H9 (cell line): ENCODE data around the gene SERTAD1. TPM values are rescaled to one million over a fixed set of nuclear protein-coding genes. Genes with fewer than 3 reads are reported as not detected.

Experiments used
- DNase-seq: peaks from one replicate; pipeline ENCODE4 v3.0.0-alpha.2; 2017
- H2AFZ ChIP-seq: one replicate; pipeline ENCODE4 v1.6.1; 2013; ENCODE audit warnings: mild to moderate bottlenecking, low read length, control low read depth, moderate library complexity
- H2AK5ac ChIP-seq: 2 replicates; pipeline ENCODE4 v1.6.1; 2013; ENCODE audit warnings: low read length, control low read depth, mixed read lengths; ENCODE audit not compliant: insufficient read length
- H2BK120ac ChIP-seq: one replicate; pipeline ENCODE4 v1.6.1; 2013; ENCODE audit warnings: low read depth, mild to moderate bottlenecking, low read length, control low read depth, inconsistent platforms; ENCODE audit not compliant: poor library complexity, severe bottlenecking
- H2BK12ac ChIP-seq: 2 replicates; pipeline ENCODE4 v1.6.1; 2013; ENCODE audit warnings: low read length, control low read depth, mixed read lengths, low read depth; ENCODE audit not compliant: insufficient read length
- H2BK15ac ChIP-seq: 2 replicates; pipeline ENCODE4 v1.6.1; 2013; ENCODE audit warnings: low read depth, low read length, control low read depth
- H2BK20ac ChIP-seq: one replicate; pipeline ENCODE4 v1.6.1; 2013; ENCODE audit warnings: low read depth, mild to moderate bottlenecking, low read length, control low read depth, inconsistent platforms; ENCODE audit not compliant: poor library complexity, severe bottlenecking
- H2BK5ac ChIP-seq: 2 replicates; pipeline ENCODE4 v1.6.1; 2013; ENCODE audit warnings: low read length, control low read depth, mixed read lengths; ENCODE audit not compliant: insufficient read length
- H3K14ac ChIP-seq: 2 replicates; pipeline ENCODE4 v1.6.1; 2013; ENCODE audit warnings: low read length, control low read depth; ENCODE audit not compliant: insufficient read depth
- H3K18ac ChIP-seq: 2 replicates; pipeline ENCODE4 v1.6.1; 2013; ENCODE audit warnings: low read depth, mild to moderate bottlenecking, mixed read lengths, low read length, control low read depth; ENCODE audit not compliant: insufficient read length
- H3K23ac ChIP-seq: 2 replicates; pipeline ENCODE4 v1.6.1; 2013; ENCODE audit warnings: low read length, control low read depth, mixed read lengths, low read depth; ENCODE audit not compliant: insufficient read length
- H3K23me2 ChIP-seq: 2 replicates; pipeline ENCODE4 v1.6.1; 2013; ENCODE audit warnings: low read depth, mild to moderate bottlenecking, mixed read lengths, low read length, control low read depth; ENCODE audit not compliant: insufficient read length, poor library complexity, severe bottlenecking
- H3K27ac ChIP-seq: 2 replicates; pipeline ENCODE4 v1.5.1; 2013; ENCODE audit warnings: low read length, control low read depth, mixed read lengths, low read depth; ENCODE audit not compliant: insufficient read length
- H3K27me3 ChIP-seq: 2 replicates; pipeline ENCODE4 v1.6.1; 2013; ENCODE audit warnings: low read length, control low read depth, inconsistent platforms; ENCODE audit not compliant: insufficient read depth
- H3K4ac ChIP-seq: 2 replicates; pipeline ENCODE4 v1.6.1; 2013; ENCODE audit warnings: low read depth, mild to moderate bottlenecking, control low read depth, inconsistent platforms, low read length, moderate library complexity
- H3K4me1 ChIP-seq: 2 replicates; pipeline ENCODE4 v1.6.1; 2013; ENCODE audit warnings: low read length, control low read depth, inconsistent platforms; ENCODE audit not compliant: insufficient read depth
- H3K4me2 ChIP-seq: 2 replicates; pipeline ENCODE4 v1.6.1; 2013; ENCODE audit warnings: low read length, control low read depth, mixed read lengths; ENCODE audit not compliant: insufficient read length, insufficient read depth
- H3K56ac ChIP-seq: 2 replicates; pipeline ENCODE4 v1.6.1; 2013; ENCODE audit warnings: low read depth, mild to moderate bottlenecking, mixed read lengths, low read length, control low read depth; ENCODE audit not compliant: insufficient read length
- H3K79me1 ChIP-seq: 2 replicates; pipeline ENCODE4 v1.6.1; 2013; ENCODE audit warnings: low read depth, mild to moderate bottlenecking, moderate library complexity, low read length, control low read depth, inconsistent platforms; ENCODE audit not compliant: insufficient read depth, poor library complexity, severe bottlenecking
- H3K79me2 ChIP-seq: 2 replicates; pipeline ENCODE4 v1.6.1; 2013; ENCODE audit warnings: low read length, control low read depth, inconsistent platforms; ENCODE audit not compliant: insufficient read depth
- H3K9ac ChIP-seq: 2 replicates; pipeline ENCODE4 v1.6.1; 2013; ENCODE audit warnings: low read length, control low read depth, mixed read lengths; ENCODE audit not compliant: insufficient read length; ENCODE audit errors: extremely low read depth
- H3K9me3 ChIP-seq: one replicate; pipeline ENCODE4 v1.6.1; 2013; ENCODE audit warnings: low read depth, low read length, inconsistent platforms; ENCODE audit not compliant: control insufficient read depth
- H3T11ph ChIP-seq: one replicate; pipeline ENCODE4 v1.6.1; 2013; ENCODE audit warnings: mild to moderate bottlenecking, low read length, control low read depth, inconsistent platforms
- H4K20me1 ChIP-seq: one replicate; pipeline ENCODE4 v1.6.1; 2013; ENCODE audit not compliant: control insufficient read depth, insufficient read length, insufficient read depth
- H4K5ac ChIP-seq: 2 replicates; pipeline ENCODE4 v1.6.1; 2013; ENCODE audit warnings: low read depth, mild to moderate bottlenecking, mixed read lengths, low read length, control low read depth; ENCODE audit not compliant: insufficient read length
- H4K8ac ChIP-seq: replicated peaks from 2 replicates; pipeline ENCODE4 v1.6.1; 2013; ENCODE audit warnings: low read length, control low read depth, mixed read lengths, low read depth; ENCODE audit not compliant: insufficient read length
- H4K91ac ChIP-seq: 2 replicates; pipeline ENCODE4 v1.6.1; 2013; ENCODE audit warnings: low read depth, mild to moderate bottlenecking, moderate library complexity, mixed read lengths, low read length, control low read depth; ENCODE audit not compliant: insufficient read length
- H3K27ac Mint-ChIP-seq, 3 experiments: 2 replicates in 2 of 3; 3 replicates in 1 of 3; pipeline ENCODE4 v1.8.0; 2020 to 2021; ENCODE audit warnings: mixed read lengths in 3 of 3, mild to moderate bottlenecking in 1 of 3, moderate library complexity in 1 of 3
- H3K27me3 Mint-ChIP-seq: 2 replicates; pipeline ENCODE4 v1.8.0; 2021; ENCODE audit warnings: low read depth, mild to moderate bottlenecking, moderate library complexity, mixed read lengths
- H3K36me3 Mint-ChIP-seq, 3 experiments: 2 replicates in 2 of 3; 3 replicates in 1 of 3; pipeline ENCODE4 v1.8.0; 2020 to 2021; ENCODE audit warnings: low read depth in 3 of 3, mixed read lengths in 3 of 3; ENCODE audit not compliant: insufficient read depth in 1 of 3
- H3K4me1 Mint-ChIP-seq, 2 experiments: 2 replicates each; pipeline ENCODE4 v1.8.0; 2020; ENCODE audit warnings: mixed read lengths in 2 of 2
- H3K4me3 Mint-ChIP-seq, 2 experiments: 2 replicates in 1 of 2; 3 replicates in 1 of 2; pipeline ENCODE4 v1.8.0; 2020 to 2021; ENCODE audit warnings: mild to moderate bottlenecking in 2 of 2, mixed read lengths in 2 of 2, moderate library complexity in 1 of 2
- H3K9me3 Mint-ChIP-seq, 2 experiments: 2 replicates in 1 of 2; 3 replicates in 1 of 2; pipeline ENCODE4 v1.8.0; 2020; ENCODE audit warnings: mild to moderate bottlenecking in 2 of 2, mixed read lengths in 2 of 2, moderate library complexity in 1 of 2
- WGBS: extraction: QIAGEN DNeasy Blood & Tissue Kit; methylation state at CpG from one replicate; pipeline ENCODE4 v1.1.7; 2013; ENCODE audit warnings: missing lambda C conversion rate, low lambda C conversion rate, mixed read lengths; ENCODE audit not compliant: insufficient read length; ENCODE audit errors: extremely low coverage; 5-methylcytosine and 5-hydroxymethylcytosine counted together
- total RNA-seq: library from RNA; stranded (reverse); gene quantifications from 2 replicates; pipeline ENCODE4 v1.2.1, GENCODE V29; 2021
- TF ChIP-seq, protein P1 (sequence below): fragments of 200-600 bp; sonication (generic); conservative IDR thresholded peaks from 3 replicates; pipeline ENCODE4 v1.8.0; 2021; ENCODE audit warnings: antibody characterized with exemption, mild to moderate bottlenecking

Gene SERTAD1
- total RNA-seq, 1 experiment from 2014 or later: 7.9 TPM

- no peak overlapping the region for H3K27ac ChIP-seq
- H3T11ph ChIP-seq: no peak overlapping the region
- H2AK5ac ChIP-seq: no peak overlapping the region
- no peak overlapping the region for H3K18ac ChIP-seq
- H3K23ac ChIP-seq: no peak overlapping the region
- H3K4me1 ChIP-seq: no peaks in the 10 kb centered on the region
- H3K36me3 Mint-ChIP-seq: peaks cover 8 to 40% (median 29%) of the 10 kb centered on the region in 3 experiments; a peak in 6 of 7 replicates
- TF ChIP-seq, protein P1, sequence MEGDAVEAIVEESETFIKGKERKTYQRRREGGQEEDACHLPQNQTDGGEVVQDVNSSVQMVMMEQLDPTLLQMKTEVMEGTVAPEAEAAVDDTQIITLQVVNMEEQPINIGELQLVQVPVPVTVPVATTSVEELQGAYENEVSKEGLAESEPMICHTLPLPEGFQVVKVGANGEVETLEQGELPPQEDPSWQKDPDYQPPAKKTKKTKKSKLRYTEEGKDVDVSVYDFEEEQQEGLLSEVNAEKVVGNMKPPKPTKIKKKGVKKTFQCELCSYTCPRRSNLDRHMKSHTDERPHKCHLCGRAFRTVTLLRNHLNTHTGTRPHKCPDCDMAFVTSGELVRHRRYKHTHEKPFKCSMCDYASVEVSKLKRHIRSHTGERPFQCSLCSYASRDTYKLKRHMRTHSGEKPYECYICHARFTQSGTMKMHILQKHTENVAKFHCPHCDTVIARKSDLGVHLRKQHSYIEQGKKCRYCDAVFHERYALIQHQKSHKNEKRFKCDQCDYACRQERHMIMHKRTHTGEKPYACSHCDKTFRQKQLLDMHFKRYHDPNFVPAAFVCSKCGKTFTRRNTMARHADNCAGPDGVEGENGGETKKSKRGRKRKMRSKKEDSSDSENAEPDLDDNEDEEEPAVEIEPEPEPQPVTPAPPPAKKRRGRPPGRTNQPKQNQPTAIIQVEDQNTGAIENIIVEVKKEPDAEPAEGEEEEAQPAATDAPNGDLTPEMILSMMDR: no peak
- H3K56ac ChIP-seq: no peak overlapping the region
- H3K4me2 ChIP-seq: no peak overlapping the region
- no peak overlapping the region for H4K8ac ChIP-seq
- no peak overlapping the region for H2BK12ac ChIP-seq
- peaks cover 2% of the 10 kb centered on the region for H4K20me1 ChIP-seq
- H3K4ac ChIP-seq: no peak overlapping the region
- H3K9me3 ChIP-seq: no peaks in the 10 kb centered on the region
- H3K79me2 ChIP-seq: no peaks in the 10 kb centered on the region
- peaks cover 0 to 2% of the 10 kb centered on the region in 2 experiments; a peak in 1 of 4 replicates for H3K4me1 Mint-ChIP-seq
- H3K9me3 Mint-ChIP-seq: no peaks in the 10 kb centered on the region
- no peak for DNase-seq
- H2BK120ac ChIP-seq: no peak overlapping the region
- no peak overlapping the region for H2BK5ac ChIP-seq
- no peak overlapping the region for H4K5ac ChIP-seq
- no peak overlapping the region; the same call in 1 of the 2 replicates for H3K14ac ChIP-seq
- H4K91ac ChIP-seq: no peak overlapping the region
- H2AFZ ChIP-seq: no peak overlapping the region
- no peak overlapping the region for H2BK20ac ChIP-seq
- no peaks in the 10 kb centered on the region for H3K79me1 ChIP-seq
- H3K27me3 Mint-ChIP-seq: no peaks in the 10 kb centered on the region
- no CpG with 5 or more reads among the region's 25 CpGs for WGBS
- H3K4me3 Mint-ChIP-seq: no peak overlapping the region
- no peak overlapping the region for H2BK15ac ChIP-seq
- H3K27me3 ChIP-seq: no peaks in the 10 kb centered on the region
- peak overlapping the region in 2 of 3 experiments; percentile 10 to 71; a peak in 1 of 7 replicates for H3K27ac Mint-ChIP-seq
- H3K9ac ChIP-seq: no peak overlapping the region
- no peaks in the 10 kb centered on the region for H3K23me2 ChIP-seq
Measured at GRCh38 chr19:40377876-40378385, 47.9 kb downstream of the SERTAD1 start.
